HG03135 (cell line): ENCODE measurements around the gene PMPCB.
"Not testable (repeated sequence)": the region's sequence is repeated elsewhere in the genome, so short reads cannot be mapped to it uniquely, and the experiment has no call there.

ENCODE experiments used
- ATAC-seq: cut with Tn5 transposase; IDR thresholded peaks from one replicate; pipeline ENCODE4 v1.9.1; 2021; ENCODE audit warnings: mild to moderate bottlenecking, moderate library complexity; ENCODE audit not compliant: unreplicated experiment

The PMPCB gene

GRCh38 chr7:103296901-103297836, at the start of gene PMPCB:
PMPCB (plus strand) TSS chr7:103297435; CDS start chr7:103297460, 25 bp downstream.
- peak; percentile 93 for ATAC-seq

DNA sequence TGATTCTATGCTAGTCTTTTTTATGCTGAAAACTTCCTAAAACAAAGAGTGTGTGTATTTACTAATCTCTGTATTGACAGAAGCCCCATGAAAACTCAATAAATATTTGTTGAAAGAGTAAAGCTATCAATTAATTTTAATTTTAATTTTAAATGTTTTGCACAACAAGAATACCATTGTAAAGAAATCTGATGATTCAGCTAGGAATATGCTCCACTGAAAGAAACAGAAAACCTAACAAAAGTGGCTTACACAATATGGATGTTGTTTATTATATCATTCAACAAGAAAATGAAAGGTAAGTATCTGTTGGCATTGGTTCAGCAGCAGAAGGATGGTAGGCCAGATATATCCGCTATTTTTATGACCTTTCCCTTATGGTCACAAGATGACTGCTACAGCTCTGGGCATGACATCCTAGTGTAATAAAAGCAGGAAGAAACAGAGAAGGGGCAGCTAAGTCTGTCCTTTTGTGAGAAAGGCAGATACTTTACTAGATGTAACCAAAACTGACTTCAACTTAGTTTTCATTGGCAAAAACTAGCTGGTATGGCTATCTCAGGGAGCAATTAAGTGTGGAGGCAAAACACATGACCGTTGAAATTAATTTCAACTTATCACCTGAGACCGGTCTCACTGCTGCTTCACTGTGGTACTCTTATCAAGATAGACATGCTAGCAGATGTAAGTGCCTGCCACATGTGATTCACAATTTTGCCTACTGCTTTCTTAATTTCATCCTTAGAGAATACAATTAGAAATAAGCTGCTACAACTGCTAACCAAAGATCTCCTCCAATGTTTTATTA, 43.3 kb upstream of the PMPCB start:
- ATAC-seq, result not testable (repeated sequence)

DNA sequence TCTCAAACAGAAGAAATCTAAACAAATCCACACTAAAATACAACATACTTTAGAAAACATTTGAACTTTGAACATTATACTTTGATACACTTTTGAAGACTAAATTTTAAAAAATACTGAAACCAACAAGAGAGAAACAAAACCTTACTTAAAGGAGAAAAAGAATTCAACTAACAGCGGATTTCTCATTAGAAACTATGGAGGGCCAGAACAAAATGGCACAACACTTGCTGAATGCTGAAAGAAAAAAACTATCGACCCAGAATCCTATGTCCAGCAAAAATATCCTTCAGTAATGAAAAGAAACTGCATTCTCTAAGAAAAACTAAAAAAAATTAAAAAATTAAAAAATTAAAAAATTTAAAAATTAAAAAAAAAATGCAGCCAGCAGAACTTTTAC, 33.2 kb upstream of the PMPCB start:
- not testable (repeated sequence) for ATAC-seq

- not testable (repeated sequence) for ATAC-seq
These were observed 31.0 kb upstream of the PMPCB start for GRCh38 chr7:103266229-103266628.

DNA sequence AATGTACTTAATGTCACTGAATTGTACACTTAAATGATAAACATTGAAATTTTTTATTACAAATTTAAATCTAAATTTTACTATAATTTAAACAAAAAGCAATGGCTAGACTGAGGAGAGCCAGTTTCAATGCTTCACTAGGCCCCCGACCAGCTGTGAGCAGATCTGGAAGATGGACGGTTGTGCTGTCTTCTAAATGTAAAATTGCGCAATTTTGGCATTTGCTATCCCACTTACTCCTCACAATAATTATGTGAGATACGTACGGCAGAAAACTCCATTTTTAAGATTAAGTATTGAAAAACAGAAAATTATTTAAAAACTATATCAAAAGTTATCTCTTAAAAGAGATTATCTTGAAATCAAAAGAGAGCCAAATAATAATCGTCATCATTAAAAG, 23.9 kb upstream of the PMPCB start:
- not testable (repeated sequence) for ATAC-seq

- ATAC-seq, result not testable (repeated sequence)
These were observed 22.4 kb upstream of the PMPCB start for GRCh38 chr7:103274867-103275266.

- not testable (repeated sequence) for ATAC-seq
These were observed 19.0 kb upstream of the PMPCB start for GRCh38 chr7:103278195-103278594.

GRCh38 chr7:103279636-103279962, 17.6 kb upstream of the PMPCB start:
- ATAC-seq, result peak; percentile 39

DNA sequence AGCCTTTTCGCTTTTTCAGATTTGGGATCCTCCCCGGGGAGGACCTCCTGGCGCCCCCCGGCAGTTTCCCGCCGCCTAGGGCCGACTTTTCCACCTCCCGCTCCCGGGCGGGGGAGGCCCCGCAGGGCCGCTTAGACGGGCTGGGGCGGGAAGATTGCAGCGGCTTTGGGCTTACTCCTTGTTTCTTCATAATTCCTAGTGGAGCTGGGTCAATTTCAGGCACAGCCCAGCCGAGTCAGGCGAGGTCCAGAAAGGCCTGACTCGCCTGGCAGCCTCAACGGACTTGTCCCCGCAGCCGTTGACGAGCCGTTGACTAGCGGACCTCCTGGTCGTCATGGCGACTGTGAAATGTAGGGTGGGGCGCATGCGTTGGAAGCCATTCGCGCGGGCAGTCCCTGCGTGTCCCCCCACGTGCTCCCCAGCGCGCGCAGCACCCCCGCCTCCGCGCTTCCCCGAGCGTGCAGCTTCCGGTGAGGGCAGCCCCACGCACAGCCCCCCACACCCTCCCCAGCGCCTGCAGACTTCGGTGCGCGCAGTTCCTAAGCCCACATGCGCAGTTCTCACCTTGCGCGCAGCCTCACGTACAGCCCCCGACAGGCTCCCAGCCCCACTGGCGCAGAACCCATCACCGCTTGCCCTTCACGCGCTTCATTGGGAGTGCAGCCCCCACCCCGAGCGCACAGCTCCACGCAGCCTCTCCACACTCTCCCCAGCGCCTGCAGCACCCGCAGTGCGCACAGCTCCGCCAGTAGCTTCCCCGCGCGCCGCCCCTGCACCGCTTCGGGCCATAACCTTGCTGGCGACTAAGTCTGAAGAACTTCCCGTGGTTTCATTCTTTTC, 17.1 kb upstream of the PMPCB start:
- ATAC-seq, result peak; percentile 94

DNA sequence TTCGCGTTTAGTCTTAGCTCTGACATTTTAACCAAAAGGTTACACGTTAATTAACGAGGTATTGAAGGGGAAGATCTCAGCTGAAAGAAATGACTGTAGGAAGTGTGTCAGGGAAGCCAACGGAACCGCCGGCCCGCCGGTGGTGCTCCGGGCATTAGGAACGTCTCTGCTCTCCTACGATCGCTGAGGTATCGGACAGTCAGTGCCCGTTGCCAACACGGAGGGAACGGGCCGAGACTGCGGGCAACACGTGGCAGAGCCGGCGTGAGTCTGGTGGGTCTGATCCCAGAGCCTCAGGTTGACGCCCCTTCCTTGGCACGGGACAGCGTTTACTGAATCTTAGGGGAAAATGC, 16.5 kb upstream of the PMPCB start:
- peak; percentile 10 for ATAC-seq

DNA sequence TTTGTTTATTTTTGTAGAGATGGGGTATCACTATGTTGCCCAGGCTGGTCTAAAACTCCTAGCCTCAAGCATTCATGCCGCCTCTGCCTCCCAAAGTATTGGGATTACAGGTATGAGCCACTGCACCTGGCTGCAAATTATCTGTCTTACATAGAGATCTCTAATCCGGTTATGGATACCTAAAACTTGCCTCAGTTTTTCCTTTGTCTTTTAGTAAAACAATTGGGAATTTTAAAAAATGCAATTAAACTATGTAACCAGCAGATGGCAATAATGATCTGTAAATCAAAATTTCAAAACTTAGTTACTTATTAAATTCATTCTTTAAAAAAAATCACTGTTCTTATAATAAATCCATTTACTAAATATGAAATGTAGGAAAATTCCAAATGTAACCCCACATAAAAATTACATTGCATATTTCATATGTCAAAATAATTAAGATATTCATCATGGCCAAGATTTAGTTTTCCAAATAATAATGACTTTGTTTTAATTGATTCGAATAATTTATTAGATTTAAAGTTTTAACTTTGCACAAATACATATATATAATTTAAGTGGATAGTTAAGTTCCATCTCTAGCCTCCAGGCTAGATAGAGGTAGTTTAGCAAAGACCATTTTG, 14.3 kb upstream of the PMPCB start:
- not testable (repeated sequence) for ATAC-seq

DNA sequence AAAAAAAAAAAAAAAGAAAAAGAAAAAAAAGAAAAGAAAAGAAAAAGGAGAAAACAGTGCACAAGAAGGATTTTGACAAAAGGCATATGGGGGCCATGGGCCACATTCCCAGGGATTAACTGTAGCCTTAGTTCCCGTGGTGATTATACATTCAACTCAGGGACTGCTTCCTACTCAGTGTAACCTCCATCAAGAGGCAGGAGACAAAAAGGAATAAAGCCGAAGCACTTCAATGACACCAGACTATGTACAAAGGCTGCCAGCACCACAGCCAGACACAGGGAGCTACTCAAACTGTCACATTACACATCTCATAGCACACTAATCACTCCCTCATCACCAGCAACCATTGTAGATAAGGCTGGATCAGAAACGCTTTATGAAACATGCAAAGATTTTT, 5.1 kb upstream of the PMPCB start:
- ATAC-seq, result no peak

GRCh38 chr7:103293526-103293925, 3.7 kb upstream of the PMPCB start:
- ATAC-seq, result no peak

GRCh38 chr7:103297837-103298179, 573 bp downstream of the PMPCB start:
- peak; percentile 23 for ATAC-seq

GRCh38 chr7:103299660-103300059, 2.4 kb downstream of the PMPCB start:
- no peak for ATAC-seq

DNA sequence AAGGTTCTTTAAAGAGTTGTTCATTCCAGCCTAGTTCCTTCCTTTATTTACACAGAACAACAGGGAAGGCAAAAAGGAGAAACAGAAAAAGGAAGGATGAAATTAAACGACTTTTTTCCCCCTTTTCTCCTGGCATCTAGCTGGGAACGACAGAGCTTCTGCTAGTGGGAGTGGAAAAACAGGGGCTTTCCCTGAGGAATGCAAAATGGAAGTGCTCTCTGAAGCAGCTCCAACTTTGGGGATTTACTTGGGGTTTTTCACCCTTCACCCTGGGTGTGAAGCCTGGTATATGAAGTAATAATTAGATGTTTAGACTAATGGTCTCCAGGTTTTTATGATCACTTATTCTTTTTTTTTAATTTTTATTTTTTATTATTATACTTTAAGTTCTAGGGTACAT, 4.2 kb downstream of the PMPCB start:
- no peak for ATAC-seq

DNA sequence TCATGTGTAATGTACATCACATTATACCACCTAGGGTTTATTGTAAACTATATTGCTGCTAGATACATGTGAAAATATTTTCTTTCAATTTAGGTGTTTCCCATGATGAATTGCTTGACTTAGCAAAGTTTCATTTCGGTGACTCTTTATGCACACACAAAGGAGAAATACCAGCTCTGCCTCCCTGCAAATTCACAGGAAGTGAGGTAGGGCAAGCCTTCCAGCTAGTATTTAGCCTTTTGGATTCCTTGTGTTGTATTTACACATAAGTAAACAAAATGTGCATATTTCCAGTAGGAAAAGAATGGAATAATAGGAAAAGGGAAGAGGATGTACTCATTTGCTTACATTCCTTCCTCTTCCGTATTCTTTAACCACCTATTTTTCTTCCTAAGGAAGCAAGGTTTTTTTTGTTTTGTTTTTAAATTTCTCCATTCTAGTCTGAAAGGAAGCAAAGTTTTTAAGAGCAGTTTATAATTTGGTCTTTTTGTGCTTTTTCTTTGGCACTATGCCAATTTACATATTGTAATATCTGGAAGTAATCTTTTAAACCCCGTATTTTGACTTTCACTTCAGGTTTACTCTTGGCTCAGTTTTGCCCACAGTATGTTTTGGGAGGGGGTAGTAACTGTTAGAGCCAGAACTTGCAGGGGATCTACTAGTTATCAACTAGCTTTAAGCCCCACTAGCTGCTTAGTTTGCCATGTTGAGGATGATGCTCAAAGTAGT, 10.4 kb downstream of the PMPCB start:
- ATAC-seq, result no peak

DNA sequence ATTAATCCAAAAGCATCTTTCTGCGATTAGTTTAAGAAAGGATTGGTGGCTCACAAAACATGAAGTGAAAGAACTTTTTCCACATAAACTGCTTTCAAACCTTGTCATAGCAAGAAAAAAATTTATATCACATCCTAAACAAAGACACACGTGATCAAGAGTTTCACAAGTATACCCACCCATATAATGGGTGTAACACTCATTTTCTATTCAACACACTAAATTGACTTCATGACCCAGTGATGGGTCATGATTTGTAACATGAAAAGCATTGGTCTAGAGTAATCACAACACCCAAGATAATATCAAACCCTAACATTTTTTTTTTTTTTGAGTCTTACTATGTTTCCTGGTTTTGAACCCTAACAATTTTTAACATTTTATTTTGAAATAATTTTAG, 17.6 kb downstream of the PMPCB start:
- ATAC-seq, result no peak

DNA sequence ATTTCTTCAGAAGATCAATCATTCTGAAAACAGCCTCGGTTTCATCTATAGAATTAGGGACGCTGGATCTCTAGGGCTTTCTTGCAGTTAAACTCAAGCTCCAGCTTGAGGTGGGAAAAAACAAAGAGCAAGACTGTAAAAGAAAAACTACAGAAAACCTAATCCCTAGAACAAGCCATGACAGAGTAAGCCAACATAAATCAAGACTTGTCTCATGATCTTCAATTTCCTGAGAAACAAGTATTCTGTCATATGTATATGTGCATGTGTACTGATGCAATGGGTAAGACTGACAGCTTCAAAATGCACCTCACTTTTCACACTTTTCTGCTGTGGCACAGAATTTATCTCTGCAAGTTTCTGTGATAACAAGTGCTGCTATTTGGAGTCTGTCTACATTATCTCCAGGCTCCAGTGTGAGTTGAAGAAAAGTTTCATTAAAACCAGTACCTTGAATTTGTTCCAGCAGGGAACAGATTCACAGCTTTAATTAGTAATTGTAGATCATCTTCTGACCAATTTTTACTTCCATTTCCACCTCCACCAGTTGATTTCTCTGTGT, 19.2 kb downstream of the PMPCB start:
- no peak for ATAC-seq

DNA sequence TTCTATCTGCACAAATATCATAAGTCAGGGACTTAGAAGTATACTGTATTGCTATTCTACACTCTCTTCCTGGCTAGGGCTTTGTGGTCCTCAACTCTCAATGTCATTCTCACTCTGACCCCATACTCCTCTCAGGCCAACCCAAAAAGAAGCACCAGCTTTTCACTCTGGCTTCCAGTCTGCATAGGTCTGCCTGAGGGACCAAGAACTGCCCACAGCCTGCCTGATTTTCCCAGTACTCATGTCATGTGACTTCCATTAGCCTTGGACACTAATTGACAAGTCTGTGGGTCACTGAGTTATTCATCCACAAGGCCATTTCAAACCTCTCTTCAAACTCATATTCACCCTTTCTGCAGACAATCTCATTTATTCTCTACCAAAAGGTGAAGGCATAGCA, 19.8 kb downstream of the PMPCB start:
- ATAC-seq, result no peak
